Measurements from ENCODE around the gene GDAP1L1. TPM values are rescaled to one million over a fixed set of nuclear protein-coding genes. Genes with fewer than 3 reads are reported as not detected.

The GDAP1L1 gene
- total and polyA plus RNA-seq, 2 of the 4 experiments (the other 2 are of a cell fraction) = not detected

DNA sequence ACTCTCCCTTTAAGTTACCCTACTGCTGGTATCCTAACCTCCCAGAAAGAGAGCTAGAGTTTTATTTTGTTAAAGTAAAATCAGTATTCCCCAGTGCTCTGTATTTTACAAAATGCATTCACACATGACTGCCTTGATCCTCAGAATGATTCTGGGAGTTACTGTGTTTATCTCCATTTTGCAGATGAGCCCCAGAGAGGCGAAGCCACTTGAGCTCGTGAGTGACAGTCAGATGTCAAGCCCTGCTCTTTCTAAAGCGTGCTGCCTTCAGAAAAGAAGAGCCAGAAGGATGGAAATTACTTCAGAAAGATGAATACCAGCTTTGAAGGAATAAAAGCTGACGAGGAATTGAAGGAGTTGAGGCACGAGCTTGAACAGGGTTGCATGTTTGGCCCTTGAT, 22.5 kb upstream of the GDAP1L1 start:
- no peaks in the 10 kb centered on the region for H4K20me1 ChIP-seq (ENCODE audit: insufficient read depth, low read length)
- H3K18ac ChIP-seq (ENCODE audit: low read depth, low read length) = no peak overlapping the region
- H3K4ac ChIP-seq (ENCODE audit: low read depth, low read length) = no peak overlapping the region
- no peak overlapping the region for H4K91ac ChIP-seq (ENCODE audit: insufficient read depth, low read depth, low read length)
- dilution Hi-C loops (cut with HindIII; ENCODE audit: low sequenced_read_pairs, unreplicated experiment) (no loop called here), in situ Hi-C loops (cut with MboI; ENCODE audit: low sequenced_read_pairs) (no loop called here), intact Hi-C loops (cut with micrococcal nuclease) (no loop called here)
- H3K27me3 ChIP-seq (ENCODE audit: control insufficient read depth, insufficient read depth, low read length) = no peaks in the 10 kb centered on the region; the same call in none of the 2 replicates
- POLR2A ChIA-PET (ENCODE audit: unreplicated experiment) = no interaction called here
- no peaks in the 10 kb centered on the region for H3K4me1 ChIP-seq (ENCODE audit: control insufficient read depth, insufficient read depth, low read length)
- no peak overlapping the region for H2BK15ac ChIP-seq (ENCODE audit: low read depth, low read length)
- no peak overlapping the region for H2BK20ac ChIP-seq (ENCODE audit: low read depth, low read length)
- no peak overlapping the region for H2BK5ac ChIP-seq (ENCODE audit: low read depth, low read length, poor library complexity, severe bottlenecking)
- H3K4me3 ChIP-seq (ENCODE audit: insufficient read depth, low read depth, low read length) = no peak overlapping the region
- H2BK120ac ChIP-seq (ENCODE audit: low read depth, low read length) = no peak overlapping the region
- no peak overlapping the region for H3K14ac ChIP-seq (replicated peaks; ENCODE audit: low read depth, low read length)
- 44% methylated on average over 3 of the region's 5 CpGs; no CpG with 5 or more reads in 1 of the 2 experiments for WGBS, 2 experiments (ENCODE audit: extremely low coverage in 2 of 2, insufficient read length in 1 of 2)
- no peak overlapping the region for H2AK9ac ChIP-seq (replicated peaks; ENCODE audit: low read depth, low read length, poor library complexity)
- H3K56ac ChIP-seq (ENCODE audit: extremely low read depth, insufficient read depth, low read length) = no peak overlapping the region
- no peak overlapping the region for H3K23ac ChIP-seq (ENCODE audit: low read depth, low read length)
- H3K36me3 ChIP-seq (ENCODE audit: control insufficient read depth, insufficient read depth, low read length) = no peaks in the 10 kb centered on the region
- no peaks in the 10 kb centered on the region for H3K79me1 ChIP-seq (ENCODE audit: low read depth in 1 of 2, low read length in 2 of 2)
- H3K9me1 ChIP-seq (ENCODE audit: insufficient read depth, low read length) = no peaks in the 10 kb centered on the region
- BruUV-seq (replicated peaks) = no TSS peak
- no peak overlapping the region for H3K4me2 ChIP-seq (ENCODE audit: low read depth, low read length)
- H2AFZ ChIP-seq (replicated peaks; ENCODE audit: low read length, poor library complexity) = no peak overlapping the region
- no peak for TF ChIP-seq MAFK (IDR thresholded peaks at IDR 0.05; ENCODE audit: low read depth, low read length)
- TF ChIP-seq, protein P1, sequence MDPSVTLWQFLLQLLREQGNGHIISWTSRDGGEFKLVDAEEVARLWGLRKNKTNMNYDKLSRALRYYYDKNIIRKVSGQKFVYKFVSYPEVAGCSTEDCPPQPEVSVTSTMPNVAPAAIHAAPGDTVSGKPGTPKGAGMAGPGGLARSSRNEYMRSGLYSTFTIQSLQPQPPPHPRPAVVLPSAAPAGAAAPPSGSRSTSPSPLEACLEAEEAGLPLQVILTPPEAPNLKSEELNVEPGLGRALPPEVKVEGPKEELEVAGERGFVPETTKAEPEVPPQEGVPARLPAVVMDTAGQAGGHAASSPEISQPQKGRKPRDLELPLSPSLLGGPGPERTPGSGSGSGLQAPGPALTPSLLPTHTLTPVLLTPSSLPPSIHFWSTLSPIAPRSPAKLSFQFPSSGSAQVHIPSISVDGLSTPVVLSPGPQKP (IDR thresholded peaks at IDR 0.05; ENCODE audit: borderline replicate concordance, low read depth, low read length) = no peak
- no peak for TF ChIP-seq MXI1 (IDR thresholded peaks at IDR 0.05; ENCODE audit: borderline replicate concordance, low read depth, low read length)
- TF ChIP-seq, protein P2, sequence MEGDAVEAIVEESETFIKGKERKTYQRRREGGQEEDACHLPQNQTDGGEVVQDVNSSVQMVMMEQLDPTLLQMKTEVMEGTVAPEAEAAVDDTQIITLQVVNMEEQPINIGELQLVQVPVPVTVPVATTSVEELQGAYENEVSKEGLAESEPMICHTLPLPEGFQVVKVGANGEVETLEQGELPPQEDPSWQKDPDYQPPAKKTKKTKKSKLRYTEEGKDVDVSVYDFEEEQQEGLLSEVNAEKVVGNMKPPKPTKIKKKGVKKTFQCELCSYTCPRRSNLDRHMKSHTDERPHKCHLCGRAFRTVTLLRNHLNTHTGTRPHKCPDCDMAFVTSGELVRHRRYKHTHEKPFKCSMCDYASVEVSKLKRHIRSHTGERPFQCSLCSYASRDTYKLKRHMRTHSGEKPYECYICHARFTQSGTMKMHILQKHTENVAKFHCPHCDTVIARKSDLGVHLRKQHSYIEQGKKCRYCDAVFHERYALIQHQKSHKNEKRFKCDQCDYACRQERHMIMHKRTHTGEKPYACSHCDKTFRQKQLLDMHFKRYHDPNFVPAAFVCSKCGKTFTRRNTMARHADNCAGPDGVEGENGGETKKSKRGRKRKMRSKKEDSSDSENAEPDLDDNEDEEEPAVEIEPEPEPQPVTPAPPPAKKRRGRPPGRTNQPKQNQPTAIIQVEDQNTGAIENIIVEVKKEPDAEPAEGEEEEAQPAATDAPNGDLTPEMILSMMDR (conservative IDR thresholded peaks at IDR 0.05; ENCODE audit: low read depth, low read length) = no peak
- no peak for TF ChIP-seq FOS (IDR thresholded peaks at IDR 0.05; ENCODE audit: low read depth, low read length)
- no peak for TF ChIP-seq SMC3 (IDR thresholded peaks at IDR 0.05; ENCODE audit: low read depth, low read length)
- TF ChIP-seq RCOR1 (IDR thresholded peaks at IDR 0.05; ENCODE audit: insufficient replicate concordance, low read length) = no peak
- no peak for TF ChIP-seq RAD21 (IDR thresholded peaks at IDR 0.05; ENCODE audit: low read length)
- TF ChIP-seq NFE2L2 (IDR thresholded peaks at IDR 0.05; ENCODE audit: low read depth, low read length) = no peak
- TF ChIP-seq CEBPB (IDR thresholded peaks at IDR 0.05; ENCODE audit: low read depth, low read length) = no peak
- TF ChIP-seq POLR2A (IDR thresholded peaks at IDR 0.05; ENCODE audit: low read depth, low read length) = no peak
- no peak for TF ChIP-seq BHLHE40 (IDR thresholded peaks at IDR 0.05; ENCODE audit: low read depth, low read length)
- H4K8ac ChIP-seq (ENCODE audit: low read depth in 2 of 2, low read length in 2 of 2) = no peak overlapping the region
- no peak overlapping the region for H4K5ac ChIP-seq (ENCODE audit: low read depth, low read length)
- no peak overlapping the region for H2AK5ac ChIP-seq (ENCODE audit: low read depth, low read length)
- ATAC-seq (ENCODE audit: low read depth) (no peak), DNase-seq (no peak)
- no peak overlapping the region for H3K27ac ChIP-seq (ENCODE audit: insufficient read depth, low read length)
- CTCF ChIA-PET = interaction anchor here (1.3 to 2.0 kb wide), 2 partner anchors 9 to 87 kb away, joined by 4 read pairs; partner anchors contain the start of gene FITM2
- no peak overlapping the region for H3K9ac ChIP-seq (ENCODE audit: low read depth, low read length)
- no peaks in the 10 kb centered on the region for H3K9me3 ChIP-seq (ENCODE audit: control insufficient read depth, insufficient read depth, low read length)
